NCI-H345 (cell line): ENCODE data around the gene RANBP3.
"Not testable (repeated sequence)": the region's sequence is repeated elsewhere in the genome, so short reads cannot be mapped to it uniquely, and the experiment has no call there.

Experiments used
- DNase-seq: peaks from one replicate; lab custom pipeline; 2025; lab: John Stamatoyannopoulos, UW

RANBP3 gene

GRCh38 chr19:5903624-5904351, 74.2 kb downstream of the RANBP3 start, which contains the start of gene NDUFA11:
NDUFA11 (minus strand) TSS chr19:5903790; CDS start chr19:5903708, 82 bp downstream.
- DNase-seq, result peak; percentile 99

- no peak for DNase-seq
Observed at GRCh38 chr19:5903056-5903623, 74.8 kb downstream of the RANBP3 start.

DNA sequence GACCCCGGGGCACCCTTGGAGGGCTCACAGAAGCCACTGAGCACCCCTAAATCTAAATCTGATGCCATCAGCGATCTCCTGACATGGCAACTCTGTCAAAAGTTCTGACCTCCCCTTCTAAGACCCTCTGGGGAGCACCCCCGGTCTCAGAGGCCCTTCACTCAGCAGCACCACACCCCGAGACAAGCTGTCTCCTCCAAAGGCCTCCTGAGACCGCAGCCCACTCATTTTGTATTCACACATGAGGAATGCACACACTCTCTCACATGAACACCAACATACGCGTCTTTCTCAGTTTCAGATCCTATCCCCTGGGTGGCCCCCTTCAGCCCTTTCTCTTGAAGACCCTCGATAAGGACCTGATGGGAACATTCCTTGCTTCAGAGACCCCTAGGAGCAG, 77.0 kb downstream of the RANBP3 start:
- no peak for DNase-seq

DNA sequence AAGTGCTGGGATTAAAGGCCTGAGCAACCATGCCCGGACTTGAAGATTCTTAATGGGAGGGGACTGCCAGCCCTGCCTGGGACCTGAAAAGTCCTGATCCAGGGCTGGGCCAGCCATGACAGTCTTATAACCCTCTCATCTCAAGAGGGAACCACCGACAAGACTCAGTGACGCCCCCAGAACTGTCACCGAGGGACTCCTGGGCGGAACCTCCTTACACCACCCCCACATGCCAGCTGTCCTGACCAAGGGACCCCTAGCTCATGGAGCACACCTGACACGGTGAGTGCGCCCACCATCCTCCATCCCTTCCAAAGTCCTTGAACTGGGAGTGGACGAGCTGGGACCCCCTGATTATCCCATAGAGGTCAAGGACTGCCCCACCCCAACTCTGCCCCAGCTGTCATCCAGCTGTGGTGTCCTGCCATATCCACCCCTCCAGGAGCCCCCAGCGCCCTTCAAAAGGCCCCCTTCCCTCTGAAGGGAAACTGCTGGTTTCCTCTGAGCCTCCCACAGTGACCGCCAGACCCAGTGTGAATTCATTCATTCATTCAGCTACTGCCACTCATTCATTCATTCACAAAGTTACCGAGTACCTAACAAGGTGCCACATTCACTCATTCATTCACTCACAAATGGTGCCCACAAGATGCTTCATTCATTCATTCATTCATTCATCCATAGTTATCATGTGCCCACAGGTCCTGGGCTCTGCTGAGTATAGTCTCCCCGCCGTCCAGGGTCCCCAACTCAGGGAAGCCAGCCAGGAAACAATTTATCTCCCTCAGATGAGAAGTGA, 78.0 kb downstream of the RANBP3 start:
- DNase-seq, result no peak

DNA sequence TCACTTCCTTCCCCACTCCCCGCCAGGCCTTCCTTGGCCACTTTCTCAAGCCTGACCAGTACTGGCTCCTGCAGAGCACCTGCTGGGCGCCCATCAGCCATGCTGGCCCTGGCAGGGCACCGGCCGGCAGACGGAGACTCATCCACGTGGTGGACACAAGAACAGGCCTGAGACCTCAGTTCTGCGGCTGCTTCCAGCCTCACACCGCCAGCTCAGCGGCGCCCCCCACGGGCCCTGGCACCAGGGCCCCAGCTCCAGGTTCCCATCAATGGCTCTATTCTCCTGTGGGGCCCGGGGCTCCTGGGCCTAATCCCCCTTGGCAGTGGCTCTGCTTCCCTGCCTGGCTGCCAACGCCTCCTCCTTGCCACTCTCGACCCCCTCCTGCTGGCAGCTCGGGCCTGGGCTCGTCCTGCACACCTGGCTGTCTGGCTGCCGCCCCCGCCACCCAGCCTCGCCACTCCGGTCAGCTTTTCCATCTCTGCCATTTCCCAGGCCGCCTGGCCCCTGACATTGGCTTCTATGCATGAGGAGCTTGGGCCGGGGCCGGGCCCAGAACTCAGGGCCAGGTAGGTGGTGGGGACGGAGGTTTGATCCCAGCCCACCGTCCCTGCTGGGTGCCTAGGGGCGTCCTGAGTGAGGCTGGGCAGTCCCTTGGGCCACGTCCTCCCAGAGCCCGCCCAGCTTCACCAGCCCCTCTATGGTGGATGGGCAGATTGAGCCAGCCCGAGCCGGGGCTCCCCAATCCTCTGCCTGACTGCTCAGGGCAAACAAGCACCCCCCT, 80.6 kb downstream of the RANBP3 start:
- DNase-seq, result no peak

DNA sequence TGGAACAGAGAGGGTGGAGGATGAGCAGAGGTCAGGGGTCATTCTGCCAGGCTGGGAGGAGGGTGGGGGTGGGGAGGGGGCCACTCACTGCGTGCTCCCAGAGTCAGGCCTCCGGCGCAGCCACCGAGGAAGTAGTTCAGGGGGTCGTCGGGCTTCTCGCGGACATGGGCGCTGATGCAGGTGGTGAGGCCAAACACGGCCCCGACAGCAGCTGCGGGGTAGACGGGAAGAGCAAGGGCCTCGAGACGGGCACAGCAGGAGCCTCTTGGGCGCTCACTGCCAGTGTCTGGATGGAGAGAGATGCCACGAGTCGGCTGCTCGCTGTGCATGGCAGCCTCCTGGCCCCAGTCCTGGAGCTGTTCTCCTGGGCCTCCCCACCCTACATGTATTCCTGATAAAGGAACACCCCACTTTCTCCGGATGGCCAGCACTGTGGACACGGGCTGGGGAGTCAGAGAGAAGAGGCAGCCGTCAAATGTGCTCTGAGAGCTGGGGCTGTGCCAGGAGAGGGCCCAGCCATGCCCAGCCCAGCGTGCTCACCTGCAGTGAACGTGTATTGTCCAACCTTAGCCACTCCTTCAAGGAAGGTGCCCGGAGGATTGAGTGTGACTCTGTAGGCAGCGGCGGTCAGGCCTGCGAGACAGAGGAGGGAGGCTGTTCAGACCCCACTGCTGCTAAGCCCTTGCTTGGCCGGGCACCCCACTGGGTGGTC, 81.4 kb downstream of the RANBP3 start:
- DNase-seq, result no peak

DNA sequence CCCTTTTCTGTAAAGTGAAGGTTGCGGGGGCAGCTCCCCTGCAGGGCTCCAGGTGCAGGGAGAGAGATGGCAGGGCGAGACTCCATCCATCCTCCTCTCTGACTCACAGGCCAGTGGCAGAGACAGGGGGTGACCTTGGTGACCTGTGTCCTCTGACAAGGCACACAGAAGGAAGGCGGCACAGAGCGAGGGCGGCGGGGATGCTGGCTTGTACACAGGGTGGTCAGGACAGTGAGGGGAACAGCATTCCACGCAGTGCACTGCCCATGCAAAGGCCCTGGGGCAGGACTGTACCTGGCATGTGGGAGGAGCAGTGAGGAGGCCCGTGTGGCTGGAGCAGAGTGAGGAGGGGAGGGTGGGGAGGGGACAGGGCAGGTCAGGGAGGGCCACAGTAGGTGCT, 82.0 kb downstream of the RANBP3 start:
- DNase-seq, result no peak

DNA sequence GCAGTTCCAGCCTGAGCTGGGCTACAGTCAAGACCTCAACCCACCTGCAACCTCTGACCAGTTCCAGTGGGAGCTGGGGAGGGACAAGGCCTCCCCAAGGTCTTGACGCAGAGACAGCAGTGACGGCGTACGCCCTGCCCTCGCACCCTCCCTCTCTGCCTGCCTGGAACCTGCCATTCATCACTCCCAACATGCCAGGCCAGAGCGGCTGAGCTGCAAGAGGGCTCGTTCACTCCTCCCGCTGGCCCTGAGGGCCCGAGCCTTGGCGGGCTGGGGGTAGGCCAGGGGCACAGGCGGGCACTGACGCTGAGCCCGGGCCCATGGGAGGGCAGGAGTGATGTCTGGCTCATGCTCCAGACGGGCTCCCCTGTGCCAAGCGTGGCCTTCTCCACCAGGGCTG, 82.5 kb downstream of the RANBP3 start:
- DNase-seq, result no peak

- no peak for DNase-seq
Observed at GRCh38 chr19:5894704-5895349, 83.1 kb downstream of the RANBP3 start.

- DNase-seq, result no peak
Observed at GRCh38 chr19:5893907-5894703, 83.8 kb downstream of the RANBP3 start.

DNA sequence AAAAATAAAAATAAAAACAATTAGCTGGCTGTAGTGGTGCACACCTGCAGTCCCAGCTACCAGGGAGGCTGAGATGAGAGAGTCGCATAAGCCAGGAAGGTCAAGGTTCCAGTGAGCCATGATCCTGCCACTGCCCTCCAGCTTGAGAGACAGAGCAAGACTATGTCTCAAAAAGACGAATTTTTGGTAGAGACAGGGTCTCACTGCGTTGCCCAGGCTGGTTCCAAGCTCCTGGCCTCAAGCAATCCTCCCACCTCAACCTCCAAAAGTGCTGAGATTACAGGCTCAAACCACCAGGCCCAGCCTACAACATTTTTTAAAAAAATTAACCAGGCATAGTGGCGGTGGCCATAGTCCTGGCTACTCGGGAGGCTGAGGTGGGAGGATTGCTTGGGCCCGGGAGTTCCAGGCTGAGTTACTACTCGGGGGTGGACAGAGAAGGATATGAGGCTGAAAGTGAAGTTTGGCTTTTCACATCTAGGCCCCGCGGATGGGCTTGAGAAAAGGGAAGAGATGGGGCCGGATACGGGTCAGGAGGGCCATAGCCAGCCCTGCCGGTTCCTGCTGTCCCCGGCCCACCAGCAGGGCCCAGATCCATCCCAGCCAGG, 84.5 kb downstream of the RANBP3 start:
- no peak for DNase-seq

- DNase-seq, result no peak
Observed at GRCh38 chr19:5892772-5893275, 85.1 kb downstream of the RANBP3 start.

DNA sequence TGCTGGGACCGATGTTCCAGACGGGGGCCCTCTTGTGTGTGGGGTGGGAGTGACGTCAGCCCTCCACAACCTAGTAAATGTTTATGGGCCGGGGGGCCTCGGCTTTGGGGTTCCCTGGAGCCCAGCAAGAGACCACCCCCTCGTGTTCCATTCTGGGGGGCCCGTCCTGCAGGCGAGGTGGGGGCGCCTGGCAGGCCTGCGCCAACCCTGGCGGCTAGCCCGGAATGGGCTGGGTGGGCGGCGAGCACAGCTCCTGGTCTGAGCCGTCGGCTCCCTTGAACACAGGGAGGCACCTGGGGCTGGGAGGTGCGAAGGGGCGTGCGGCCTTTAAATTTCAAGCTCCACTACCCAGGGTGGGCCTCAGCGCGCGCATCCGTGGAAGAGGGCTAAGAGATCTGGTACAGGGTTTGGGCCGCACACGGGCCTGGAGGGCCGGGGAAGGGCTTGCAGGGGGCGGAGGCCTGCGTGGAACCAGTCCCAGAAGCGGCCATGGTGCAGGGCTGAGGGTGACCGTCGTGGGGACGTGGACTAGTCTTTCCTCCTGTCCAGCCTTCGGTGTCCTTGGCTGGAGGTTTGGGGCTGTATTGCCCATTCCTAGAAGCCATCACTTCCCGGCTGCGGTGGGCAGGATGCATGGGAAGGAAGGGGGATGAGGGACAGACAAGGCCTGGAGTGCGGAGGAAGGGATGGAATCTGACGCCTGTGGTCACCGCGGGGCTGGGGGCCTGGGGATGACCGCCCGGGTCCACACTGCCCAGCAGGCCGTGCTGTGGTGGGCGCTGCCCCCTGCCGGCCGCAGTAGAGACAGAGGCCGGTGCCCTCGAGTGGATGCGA, 85.8 kb downstream of the RANBP3 start:
- no peak for DNase-seq

GRCh38 chr19:5891572-5891937, 86.4 kb downstream of the RANBP3 start:
- DNase-seq, result no peak

DNA sequence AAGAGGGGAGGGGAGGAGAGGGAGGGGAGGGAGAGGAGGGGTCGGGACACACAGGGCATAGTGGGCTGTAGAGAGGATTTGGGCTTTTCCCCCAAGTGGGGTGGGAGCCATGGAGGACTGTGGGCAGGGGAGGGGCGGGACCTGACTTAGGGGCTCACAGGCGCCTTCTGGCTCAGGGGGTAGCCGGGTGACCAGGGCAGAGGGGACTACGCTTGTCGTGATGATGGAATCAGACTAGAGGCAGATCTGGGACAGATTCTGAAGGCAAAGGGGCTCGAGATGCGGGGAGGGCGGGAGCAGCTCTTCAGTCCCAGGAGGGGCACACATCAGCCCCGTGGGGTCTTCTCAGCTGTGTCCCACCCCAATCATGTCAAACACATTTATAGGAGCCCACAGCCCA, 87.8 kb downstream of the RANBP3 start:
- DNase-seq, result no peak

DNA sequence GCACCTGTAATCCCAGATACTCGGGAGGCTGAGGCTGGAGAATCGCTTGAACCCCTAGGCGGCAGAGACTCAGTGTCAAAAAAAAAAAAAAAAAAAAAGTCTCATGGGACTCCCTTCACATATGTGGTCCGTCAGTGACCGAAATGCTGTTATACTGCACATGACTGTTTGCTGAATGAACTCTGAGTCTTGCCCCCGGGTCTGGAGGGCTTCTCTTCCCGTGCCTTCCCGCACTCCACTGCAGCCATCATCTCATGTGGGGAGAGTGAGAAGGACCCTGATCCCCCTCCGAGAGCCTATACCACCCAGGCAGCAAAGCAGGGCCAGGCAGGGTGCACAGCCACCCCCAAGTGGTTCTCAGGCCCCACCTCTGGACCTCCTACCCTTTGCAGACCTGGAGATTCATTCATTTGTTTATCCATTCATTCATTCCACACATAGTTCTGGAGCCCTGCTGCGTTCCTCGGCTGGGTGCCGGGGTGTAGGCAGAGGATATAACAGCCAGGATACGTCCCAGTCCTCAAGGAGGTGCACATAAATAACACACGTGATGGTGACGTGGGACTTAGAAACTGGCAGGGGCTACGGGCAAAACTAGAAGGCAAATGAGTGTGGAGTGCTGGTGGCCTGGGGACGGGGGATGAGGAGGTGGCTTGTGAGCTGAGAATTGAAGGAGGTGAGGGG, 88.5 kb downstream of the RANBP3 start:
- DNase-seq, result no peak

GRCh38 chr19:5884065-5884811, 93.7 kb downstream of the RANBP3 start:
- not testable (repeated sequence) for DNase-seq
